Glomerular endothelial cell (primary cell): ENCODE results near the gene RSPH9. TPM values are rescaled to one million over a fixed set of nuclear protein-coding genes. Genes with fewer than 3 reads are reported as not detected.
"Not testable (repeated sequence)": the region's sequence is repeated elsewhere in the genome, so short reads cannot be mapped to it uniquely, and the experiment has no call there.

ENCODE experiments used
- DNase-seq: peaks from one replicate; pipeline ENCODE4 v3.0.0-alpha.2; 2011; ENCODE audit warnings: low read depth, low spot score; ENCODE audit errors: extremely low read depth
- total RNA-seq: library from RNA; depleted of rRNA; stranded (reverse); fragments of >200 nt; gene quantifications from 2 replicates; pipeline ENCODE4 v1.2.3, GENCODE V29; 2015

The RSPH9 gene
- total RNA-seq, 1 donor from 2014 or later, result 0.41 TPM

DNA sequence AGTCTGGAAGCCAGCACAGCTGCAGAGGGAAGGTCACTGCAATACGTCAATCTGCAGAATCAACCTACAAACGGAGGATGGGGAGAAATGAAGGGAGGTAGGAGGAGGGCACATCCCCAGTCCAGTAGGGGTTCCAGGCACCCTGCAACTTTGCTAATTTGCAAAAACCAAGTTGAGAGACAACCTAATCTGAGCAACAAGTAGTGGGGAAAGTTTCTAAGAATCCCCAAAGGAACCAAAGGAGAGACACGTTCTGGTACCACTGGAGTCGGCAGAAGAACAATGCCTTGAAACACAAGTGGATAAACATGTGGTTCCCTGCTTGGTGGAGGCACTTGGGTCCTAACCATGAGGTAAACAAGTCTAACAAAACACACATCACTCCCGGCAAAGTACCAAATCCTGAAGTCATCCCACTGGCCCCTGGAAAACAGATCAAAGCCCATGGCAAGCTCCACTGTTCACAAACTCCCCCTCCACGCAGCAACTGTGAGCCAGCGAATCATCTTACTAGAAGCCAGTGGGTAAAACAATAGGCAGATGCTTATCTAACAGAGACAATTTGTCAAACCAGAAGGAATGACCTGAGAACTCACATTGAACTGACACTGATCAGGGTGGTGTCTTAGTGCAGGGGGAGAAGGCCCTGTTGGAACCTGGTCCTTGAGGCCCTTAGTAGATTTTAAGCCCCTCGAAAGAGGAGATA lies 38.0 kb downstream of the RSPH9 start:
- DNase-seq, result no peak

DNA sequence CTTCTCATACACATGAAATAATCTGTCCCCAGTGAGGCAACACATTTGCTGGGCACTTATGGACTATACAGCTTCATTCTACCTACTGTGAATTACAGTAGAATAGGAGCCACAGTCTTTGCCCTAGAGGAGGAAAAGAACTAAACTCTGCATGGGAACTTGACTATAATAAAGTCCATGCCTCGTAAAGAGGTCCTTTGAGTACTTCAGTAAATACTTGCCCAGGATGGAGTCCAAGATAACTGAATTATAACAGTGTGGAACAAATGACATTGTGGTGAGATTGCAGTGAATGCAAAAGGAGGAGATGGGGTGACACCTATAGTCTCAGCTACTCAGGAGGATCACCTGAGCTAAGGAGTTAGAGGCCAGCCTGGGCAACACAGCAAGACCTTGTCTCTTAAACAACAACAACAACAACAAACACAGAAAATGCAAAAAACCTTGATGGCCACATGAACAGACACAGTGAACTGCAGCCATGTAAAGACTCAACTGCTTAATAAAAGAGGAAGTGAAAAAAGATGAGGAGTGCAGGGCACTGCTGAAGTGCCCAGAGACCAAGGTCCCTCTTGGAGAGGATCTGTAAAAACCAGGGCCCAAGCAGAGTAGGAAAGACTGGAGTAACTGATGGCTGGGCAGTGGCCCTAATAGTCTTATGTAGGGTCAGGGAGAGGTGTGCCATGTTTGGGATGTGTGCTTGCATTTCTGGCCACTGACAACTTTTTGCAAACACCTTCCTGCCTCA lies 39.0 kb downstream of the RSPH9 start:
- DNase-seq, result no peak

DNA sequence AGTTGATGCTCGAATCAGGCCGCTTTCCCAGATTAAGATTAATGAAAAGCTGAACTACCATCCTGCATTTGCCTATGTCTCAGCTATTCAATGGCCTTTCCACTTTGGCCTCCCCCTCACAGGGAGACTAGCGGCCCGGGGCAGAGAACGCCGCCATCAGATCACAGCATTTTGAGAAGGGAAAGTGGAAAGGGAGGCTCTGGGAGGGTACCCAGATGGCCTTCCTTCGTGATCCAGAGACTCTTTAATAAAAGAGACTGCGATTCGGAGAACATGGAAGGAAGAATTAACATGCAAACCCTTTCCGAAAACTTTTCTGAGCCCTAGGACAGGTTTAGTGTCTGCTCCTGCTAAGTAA lies 42.2 kb downstream of the RSPH9 start:
- DNase-seq, result no peak

DNA sequence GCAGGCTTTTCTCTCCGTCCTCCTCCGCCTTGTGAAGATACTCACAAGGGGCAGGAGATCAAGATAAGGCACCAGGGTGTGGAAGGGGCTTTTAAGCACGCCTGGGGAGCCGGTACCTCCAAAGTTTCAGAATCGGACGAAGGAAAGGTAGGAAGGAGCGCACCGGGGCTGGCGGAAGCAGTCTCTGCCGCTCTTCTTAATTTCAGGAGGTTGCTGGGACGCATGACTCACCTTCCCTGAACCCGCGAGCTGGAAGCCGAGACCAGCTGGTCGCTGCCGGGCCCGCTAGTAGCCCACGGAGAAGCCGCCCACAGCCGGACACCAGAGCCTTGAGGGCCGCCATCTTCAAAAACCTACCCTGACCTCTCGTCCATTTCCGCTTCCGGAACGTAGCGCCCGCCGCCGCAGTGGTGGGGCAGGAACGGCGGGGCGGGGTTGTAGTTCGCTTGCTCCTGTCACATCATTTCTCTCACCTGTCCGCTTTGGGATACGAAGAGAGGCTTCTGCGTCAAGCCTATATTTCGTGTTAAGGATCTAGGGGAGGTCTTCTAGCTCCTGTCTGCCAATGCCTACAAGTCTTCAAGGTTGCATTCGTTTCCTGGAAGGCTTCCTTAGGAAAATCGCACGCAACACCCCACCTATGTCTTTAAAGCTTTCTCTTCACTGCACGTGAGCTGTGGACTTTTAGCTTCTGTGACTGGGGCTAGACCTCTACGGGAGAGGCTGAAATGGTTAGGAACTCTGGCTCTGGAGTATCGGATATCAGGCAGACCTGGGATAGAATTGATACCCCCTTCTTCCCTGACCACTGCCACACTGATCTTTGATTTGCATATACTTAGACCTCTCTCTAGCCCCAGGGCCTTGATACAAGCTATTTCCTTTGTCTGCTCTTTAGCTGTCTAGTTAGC lies 42.9 kb downstream of the RSPH9 start, which contains the start of gene MRPS18A:
Gene MRPS18A (minus strand): TSS at position 355 of the 911 bp plus-strand sequence. CDS start 12 bp downstream, at position 343.
- no peak for DNase-seq

- DNase-seq, result no peak
These were observed 44.6 kb downstream of the RSPH9 start for GRCh38 chr6:43689421-43689820.

- DNase-seq, result no peak
These were observed 50.6 kb downstream of the RSPH9 start for GRCh38 chr6:43695215-43695966.

- DNase-seq, result no peak
These were observed 51.1 kb downstream of the RSPH9 start for GRCh38 chr6:43695967-43696291.

DNA sequence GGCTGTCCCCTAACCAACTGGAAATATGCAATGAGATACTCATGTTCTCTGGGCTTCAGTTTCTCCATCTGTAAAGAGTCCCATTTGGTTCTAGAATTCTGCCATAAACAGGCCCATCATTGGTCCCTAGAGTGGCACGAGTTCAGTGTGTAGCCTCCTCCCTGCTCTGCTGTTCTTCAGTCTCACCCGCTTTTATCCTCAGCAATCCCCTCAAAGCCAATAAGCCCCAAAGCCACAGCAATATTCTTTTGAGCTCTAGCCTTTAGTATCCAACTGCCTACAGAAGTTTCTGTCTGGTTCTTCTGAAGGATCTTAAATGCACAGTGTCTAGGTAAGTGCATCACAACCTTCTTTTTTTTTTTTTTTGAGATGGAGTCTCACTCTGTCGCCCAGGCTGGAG lies 52.6 kb downstream of the RSPH9 start:
- no peak for DNase-seq

GRCh38 chr6:43698584-43699349 lies 53.9 kb downstream of the RSPH9 start:
- peak; percentile 58 for DNase-seq

DNA sequence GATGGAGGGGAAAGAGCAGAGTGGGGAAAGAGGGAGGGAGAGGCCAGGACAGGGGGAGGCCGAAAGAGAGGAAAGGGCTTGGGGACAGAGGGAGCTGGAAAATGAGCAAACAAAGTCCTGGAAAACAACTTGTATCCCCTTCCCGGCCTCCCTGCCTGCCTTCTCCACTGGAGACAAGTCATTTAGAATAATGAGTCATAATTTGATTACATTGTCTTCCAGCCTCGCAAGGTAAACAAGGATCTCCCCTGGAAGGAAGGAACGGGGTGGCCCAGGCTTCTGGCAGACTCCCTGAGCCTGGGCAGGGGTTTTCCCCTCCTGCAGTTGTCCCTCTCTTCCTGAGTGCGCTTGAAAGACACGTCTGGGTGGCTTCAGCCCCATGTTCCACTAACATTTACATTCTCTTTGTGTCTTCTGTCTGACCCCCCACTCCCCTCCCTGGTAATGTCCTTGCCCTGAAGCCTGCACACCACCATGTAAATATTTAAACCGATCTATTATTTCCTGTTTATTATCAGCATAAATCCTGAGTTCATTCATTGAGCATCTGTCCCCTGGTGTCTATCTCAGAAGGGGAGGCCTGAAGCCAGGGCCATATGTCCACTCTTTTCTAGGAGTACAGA lies 54.8 kb downstream of the RSPH9 start:
- DNase-seq, result no peak

DNA sequence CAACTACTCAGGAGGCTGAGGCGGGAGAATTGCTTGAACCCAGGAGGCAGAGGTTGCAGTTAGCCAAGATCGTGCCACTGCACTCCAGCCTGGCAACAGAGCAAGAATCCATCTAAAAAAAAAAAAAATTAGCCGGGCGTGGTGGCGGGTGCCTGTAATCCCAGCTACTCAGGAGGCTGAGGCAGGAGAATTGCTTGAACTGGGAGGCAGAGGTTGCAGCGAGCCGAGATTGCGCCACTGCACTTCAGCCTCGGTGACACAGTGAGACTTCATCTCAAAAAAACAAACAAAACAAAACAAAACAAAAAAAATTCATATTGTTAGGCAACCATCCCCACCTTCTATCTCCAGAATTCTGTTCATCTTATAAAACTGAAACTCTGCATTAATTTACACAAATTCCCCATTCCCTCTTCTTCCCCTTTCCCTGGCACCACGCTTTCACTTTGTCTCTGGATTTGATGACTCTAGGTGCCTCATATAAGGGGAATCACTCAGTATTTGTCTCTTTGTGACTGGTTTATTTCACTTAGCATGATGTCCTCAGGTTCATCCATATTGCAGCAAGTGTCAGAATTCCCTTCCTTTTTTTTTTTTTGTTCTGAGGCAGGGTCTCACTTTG lies 56.2 kb downstream of the RSPH9 start:
- not testable (repeated sequence) for DNase-seq

DNA sequence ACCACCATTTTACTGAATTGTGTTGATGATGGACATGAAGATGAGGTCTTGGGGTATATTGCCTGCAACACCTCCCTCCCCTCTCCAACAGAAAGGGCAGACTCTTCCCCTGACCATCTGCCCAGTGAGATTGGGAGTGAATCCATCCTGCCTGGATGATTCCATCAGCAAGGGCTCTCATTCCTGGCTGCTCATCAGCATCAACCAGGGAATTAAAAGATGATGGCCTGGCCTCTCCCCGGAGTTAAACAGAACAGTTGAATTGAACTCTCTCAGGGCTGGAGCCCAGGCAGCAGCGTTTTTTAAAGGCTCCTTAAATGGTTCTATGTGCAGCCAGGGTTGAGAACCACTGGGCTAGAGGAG lies 57.3 kb downstream of the RSPH9 start:
- no peak for DNase-seq

DNA sequence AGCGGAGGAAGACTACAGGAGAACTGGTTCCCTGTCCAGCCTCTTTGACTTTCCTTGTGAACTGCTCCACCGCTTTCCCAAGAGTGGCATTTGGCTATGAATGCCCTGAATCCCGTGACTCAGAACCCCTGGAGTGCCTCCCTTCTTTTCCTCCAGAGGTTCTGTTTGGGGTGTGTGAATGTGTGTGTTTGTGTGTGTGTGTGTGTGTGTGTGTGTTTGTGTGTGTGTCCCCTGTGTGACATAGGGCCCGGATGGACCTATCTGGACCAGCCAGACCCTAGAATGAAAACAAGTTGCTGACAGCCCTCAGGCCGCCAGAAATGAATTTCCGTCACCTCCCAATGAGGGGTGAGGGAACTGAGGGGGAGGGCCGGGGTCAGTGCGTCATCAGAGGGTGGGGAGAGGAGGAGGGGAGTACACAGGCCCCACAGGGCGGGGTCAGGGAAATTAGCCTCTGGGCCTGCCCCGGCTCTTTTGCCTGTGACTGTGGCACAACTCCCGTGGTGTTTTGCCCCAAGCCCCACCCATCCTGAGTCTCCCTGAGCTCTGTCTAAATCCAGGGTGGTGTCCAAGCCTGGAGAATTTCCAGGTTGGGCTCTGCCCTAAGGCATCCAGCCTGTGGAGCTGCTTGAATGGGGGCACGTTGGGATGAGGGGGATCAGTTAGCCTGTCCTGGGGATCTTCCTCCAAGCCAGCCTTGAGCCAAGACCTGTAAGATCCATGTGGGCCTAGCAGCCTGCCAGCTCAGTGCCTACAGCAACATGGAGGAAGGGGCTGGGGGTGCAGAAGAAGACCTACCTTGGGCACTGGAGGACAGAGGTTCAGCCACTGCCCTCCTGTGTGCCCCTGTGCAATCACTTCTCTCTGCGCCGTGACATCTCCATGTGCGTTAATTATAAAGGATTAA lies 58.0 kb downstream of the RSPH9 start:
- no peak for DNase-seq

DNA sequence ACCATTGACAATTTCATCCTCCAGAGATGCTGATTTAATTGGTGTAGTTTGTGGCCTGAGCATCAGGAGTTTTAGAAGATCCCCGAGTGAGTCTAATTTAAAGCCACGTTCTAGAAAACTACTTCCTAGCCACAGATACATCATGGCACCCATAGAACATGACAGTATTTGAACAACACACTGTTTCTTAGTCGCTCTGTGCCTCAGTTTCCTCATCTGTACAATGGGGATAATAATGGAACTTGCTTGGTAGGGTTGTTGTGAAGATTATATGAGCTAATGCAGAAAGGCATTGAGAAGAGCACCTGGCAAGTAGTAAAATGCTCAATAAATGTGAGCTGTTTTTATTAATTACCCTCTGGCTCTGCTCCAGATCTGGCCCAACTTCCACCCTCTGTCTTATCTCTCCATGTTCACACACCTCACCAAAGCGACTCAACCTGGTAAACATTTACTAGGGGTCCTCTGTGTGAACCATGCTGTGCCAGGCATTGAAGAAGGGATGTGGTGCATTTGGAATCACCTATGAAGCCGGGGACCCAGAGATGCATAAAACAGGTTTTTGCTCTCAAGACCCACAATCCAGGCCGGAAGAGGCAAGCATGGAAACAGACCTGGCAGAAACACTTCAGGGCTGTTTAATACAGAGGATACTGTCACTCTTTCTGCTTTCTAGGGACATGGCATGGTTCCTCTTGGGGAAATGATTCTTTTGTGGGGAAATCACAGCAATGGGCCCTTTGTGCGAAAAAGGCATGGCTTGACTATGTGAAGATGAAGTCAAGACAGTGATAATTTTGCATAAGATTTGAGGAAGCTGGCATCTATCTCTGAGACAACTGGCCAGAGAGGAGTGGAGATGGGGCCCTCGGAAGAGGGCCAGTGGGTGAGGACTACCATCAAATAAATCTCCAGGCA lies 58.9 kb downstream of the RSPH9 start:
- DNase-seq, result no peak

DNA sequence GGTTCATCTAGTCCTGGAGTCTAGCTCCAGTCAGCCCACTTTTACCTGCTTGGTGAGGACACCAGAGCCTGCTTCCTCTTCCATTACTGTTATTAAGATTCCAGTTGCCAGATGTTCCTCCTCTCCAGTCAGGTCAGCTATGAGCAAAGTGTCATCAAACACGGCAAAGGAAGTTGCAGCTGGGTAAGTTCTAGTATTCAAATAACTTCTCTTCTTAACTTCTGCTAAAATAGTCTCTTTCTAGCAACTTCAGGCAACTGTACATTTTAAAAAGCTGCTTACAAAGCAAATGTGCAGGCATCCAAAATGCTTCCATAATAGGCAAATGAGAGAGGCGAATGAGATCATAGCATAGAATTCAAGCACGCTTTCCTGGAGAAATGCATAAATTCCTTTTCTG lies 61.2 kb downstream of the RSPH9 start:
- DNase-seq, result no peak

DNA sequence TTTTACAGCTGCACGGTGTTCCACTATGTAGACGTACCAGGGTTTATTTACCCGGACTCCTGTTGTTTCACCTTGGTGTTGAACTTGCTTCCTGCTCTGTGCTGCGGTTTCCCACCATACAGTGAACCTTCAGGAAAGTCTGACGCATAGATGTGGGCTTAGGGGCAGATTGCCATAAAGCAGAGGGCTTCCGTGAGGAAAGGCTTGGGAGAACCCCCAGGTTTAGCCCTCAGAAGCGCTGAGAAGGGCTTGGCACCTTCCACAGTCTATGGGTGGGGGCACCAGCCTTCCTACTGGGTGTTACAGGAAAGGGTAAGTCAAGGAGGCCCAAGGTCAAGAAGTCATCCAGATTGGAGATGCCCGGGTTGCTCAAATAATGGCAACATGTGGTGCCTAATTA lies 62.0 kb downstream of the RSPH9 start:
- peak; percentile 88 for DNase-seq

DNA sequence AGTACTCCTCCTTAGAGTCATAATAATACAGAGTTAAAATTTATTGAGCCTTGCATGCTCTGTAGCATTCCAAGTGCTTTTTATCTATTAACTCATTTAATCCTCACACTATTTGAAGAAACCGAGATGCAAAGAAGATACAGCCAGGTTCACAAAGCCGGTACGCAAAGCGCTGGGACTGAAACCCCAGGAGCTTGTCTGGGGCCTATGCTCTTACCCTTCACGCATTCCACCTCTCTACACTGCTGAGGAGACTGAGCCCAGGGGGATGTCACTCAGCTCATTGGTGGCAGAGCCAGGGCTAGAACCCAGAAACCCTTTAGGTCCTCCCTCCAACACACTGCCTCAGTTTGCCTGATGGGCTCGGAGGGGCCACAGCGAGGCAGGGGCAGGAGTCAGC lies 62.4 kb downstream of the RSPH9 start:
- no peak for DNase-seq
